GM23338 (cell line): Measurements from ENCODE around the gene ANKRD44. TPM values are rescaled to one million over a fixed set of nuclear protein-coding genes. Genes with fewer than 3 reads are reported as not detected.

Experiments
- ATAC-seq: fragments of 200-7000 bp; cut with Tn5 transposase; 3 replicates; pipeline ENCODE4 v1.9.1; 2020
- DNase-seq: peaks from one replicate; pipeline ENCODE4 v3.0.0-alpha.2; 2015; ENCODE audit warnings: low spot score
- H2AFZ ChIP-seq: fragments of 200-600 bp; sonication (generic); 2 replicates; pipeline ENCODE4 v1.8.0; 2016; ENCODE audit warnings: antibody characterized with exemption, mild to moderate bottlenecking, moderate library complexity
- H3F3A ChIP-seq: fragments of 200-600 bp; sonication (generic); replicated peaks from 2 replicates; pipeline ENCODE4 v1.8.0; 2017; ENCODE audit warnings: antibody characterized with exemption, mixed run types, low read depth
- H3K27ac ChIP-seq: fragments of 200-600 bp; sonication (generic); 2 replicates; pipeline ENCODE4 v1.6.1; 2016; ENCODE audit warnings: low read depth
- H3K27me3 ChIP-seq: fragments of 200-600 bp; sonication (generic); 2 replicates; pipeline ENCODE4 v1.8.0; 2016; ENCODE audit warnings: mild to moderate bottlenecking, mixed run types, moderate library complexity; ENCODE audit not compliant: insufficient read depth
- H3K36me3 ChIP-seq: fragments of 200-600 bp; sonication (generic); 2 replicates; pipeline ENCODE4 v1.8.0; 2016; ENCODE audit warnings: mild to moderate bottlenecking; ENCODE audit not compliant: insufficient read depth
- H3K4me1 ChIP-seq: fragments of 200-600 bp; sonication (generic); 2 replicates; pipeline ENCODE4 v1.8.0; 2016; ENCODE audit warnings: mild to moderate bottlenecking, moderate library complexity; ENCODE audit not compliant: insufficient read depth
- H3K4me2 ChIP-seq: fragments of 200-600 bp; sonication (generic); 2 replicates; pipeline ENCODE4 v1.7.1; 2017; ENCODE audit warnings: mixed run types
- H3K4me3 ChIP-seq: fragments of 200-600 bp; sonication (generic); 2 replicates; pipeline ENCODE4 v1.6.1; 2016; ENCODE audit warnings: mixed run types
- H3K79me2 ChIP-seq: fragments of 200-600 bp; sonication (generic); replicated peaks from 2 replicates; pipeline ENCODE4 v1.8.0; 2017; ENCODE audit warnings: mild to moderate bottlenecking; ENCODE audit not compliant: insufficient read depth
- H3K9me2 ChIP-seq: fragments of 200-600 bp; sonication (generic); 2 replicates; pipeline ENCODE4 v1.8.0; 2017; ENCODE audit not compliant: insufficient read depth
- H4K20me1 ChIP-seq: fragments of 200-600 bp; sonication (generic); replicated peaks from 2 replicates; pipeline ENCODE4 v1.8.0; 2017; ENCODE audit warnings: mild to moderate bottlenecking; ENCODE audit not compliant: insufficient read depth
- H3K27ac Mint-ChIP-seq: 2 replicates; pipeline ENCODE4 v1.8.0; 2020; ENCODE audit warnings: inconsistent platforms, mild to moderate bottlenecking, moderate library complexity, mixed read lengths
- H3K27me3 Mint-ChIP-seq: 3 replicates; pipeline ENCODE4 v1.8.0; 2022; ENCODE audit warnings: low read depth, mild to moderate bottlenecking, moderate library complexity, mixed read lengths, inconsistent platforms; ENCODE audit not compliant: insufficient read depth, poor library complexity
- H3K36me3 Mint-ChIP-seq: 3 replicates; pipeline ENCODE4 v1.8.0; 2021; ENCODE audit warnings: low read depth, mild to moderate bottlenecking, inconsistent platforms, moderate library complexity, mixed read lengths
- H3K4me1 Mint-ChIP-seq: 3 replicates; pipeline ENCODE4 v1.8.0; 2020; ENCODE audit warnings: mild to moderate bottlenecking, inconsistent platforms, mixed read lengths
- H3K4me3 Mint-ChIP-seq: 3 replicates; pipeline ENCODE4 v1.8.0; 2021; ENCODE audit warnings: moderate library complexity, mild to moderate bottlenecking, inconsistent platforms, mixed read lengths
- H3K9me3 Mint-ChIP-seq: 3 replicates; pipeline ENCODE4 v1.8.0; 2020; ENCODE audit warnings: moderate library complexity, mild to moderate bottlenecking, inconsistent platforms, mixed read lengths
- NANOG ChIP-seq: IDR thresholded peaks from 2 replicates; pipeline ENCODE4 v1.6.1; 2016; ENCODE audit warnings: antibody characterized with exemption, borderline replicate concordance
- STAT1 ChIP-seq: IDR thresholded peaks from one replicate; pipeline ENCODE4 v1.6.1; 2016; ENCODE audit warnings: antibody characterized with exemption; ENCODE audit not compliant: unreplicated experiment
- polyA plus RNA-seq: library from polyadenylated mRNA; unstranded; fragments of >200 nt; fragmentation: Nextera tagmentation; extraction: Ambion mirVana; gene quantifications from 2 replicates; pipeline ENCODE4 v1.2.1, GENCODE V29; 2016
- total RNA-seq: library from RNA; depleted of rRNA; stranded (reverse); fragments of >200 nt; shearing (Covaris generic); gene quantifications from 2 replicates; pipeline ENCODE4 v1.2.3, GENCODE V29; 2014
- TF ChIP-seq, protein P1 (sequence below), 2 experiments: fragments of 200-600 bp in 1 of 2; sonication (generic) in 1 of 2; conservative IDR thresholded peaks; 2 replicates each; pipeline versions ENCODE4 v1.5.1 to v1.6.1; 2016 to 2017; ENCODE audit warnings: antibody characterized with exemption in 2 of 2, low read depth in 2 of 2, mild to moderate bottlenecking in 2 of 2, moderate library complexity in 1 of 2
- TF ChIP-seq, protein P2 (sequence below): IDR thresholded peaks from one replicate; pipeline ENCODE4 v1.6.1; 2018; ENCODE audit warnings: antibody characterized with exemption; ENCODE audit not compliant: unreplicated experiment
- TF ChIP-seq, protein P3 (sequence below): IDR thresholded peaks from 2 replicates; pipeline ENCODE4 v1.6.1; 2016; ENCODE audit warnings: antibody characterized with exemption

ANKRD44 gene
- total and polyA plus RNA-seq, 2 experiments from 2014 or later = 0.44 to 0.56 TPM

DNA sequence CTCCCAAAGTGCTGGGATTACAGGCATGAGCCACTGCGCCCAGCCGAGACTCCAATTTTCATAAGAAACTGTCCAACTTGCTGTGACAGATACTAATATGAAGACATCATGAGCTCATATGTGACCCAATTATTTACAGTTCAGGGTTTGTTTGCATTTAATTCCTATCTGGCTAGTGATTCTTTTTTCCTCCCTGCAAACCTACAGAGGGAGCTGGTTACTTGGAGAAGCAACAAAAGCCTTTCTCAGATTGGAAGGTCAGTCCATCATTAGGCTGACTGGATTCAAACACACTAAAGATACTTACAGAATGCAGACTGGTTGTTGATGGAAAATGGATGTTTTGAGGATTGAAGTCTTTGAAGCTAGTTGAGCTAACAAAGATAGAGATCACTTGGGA lies 176.4 kb downstream of the ANKRD44 start:
- H3K27ac Mint-ChIP-seq = no peak overlapping the region
- Histone ChIP-seq H3K36me3 (no peaks in the 10 kb centered on the region), H3K27ac (no peak overlapping the region), H3K4me3 (no peak overlapping the region), H3K79me2 (no peaks in the 10 kb centered on the region), H4K20me1 (no peaks in the 10 kb centered on the region; the same call in 1 of the 2 replicates), H3K4me1 (no peaks in the 10 kb centered on the region), H3K9me2 (no peaks in the 10 kb centered on the region), H3K4me2 (no peak overlapping the region), H2AFZ (no peak overlapping the region), H3F3A (no peaks in the 10 kb centered on the region), H3K27me3 (no peaks in the 10 kb centered on the region)
- TF ChIP-seq, protein P1, sequence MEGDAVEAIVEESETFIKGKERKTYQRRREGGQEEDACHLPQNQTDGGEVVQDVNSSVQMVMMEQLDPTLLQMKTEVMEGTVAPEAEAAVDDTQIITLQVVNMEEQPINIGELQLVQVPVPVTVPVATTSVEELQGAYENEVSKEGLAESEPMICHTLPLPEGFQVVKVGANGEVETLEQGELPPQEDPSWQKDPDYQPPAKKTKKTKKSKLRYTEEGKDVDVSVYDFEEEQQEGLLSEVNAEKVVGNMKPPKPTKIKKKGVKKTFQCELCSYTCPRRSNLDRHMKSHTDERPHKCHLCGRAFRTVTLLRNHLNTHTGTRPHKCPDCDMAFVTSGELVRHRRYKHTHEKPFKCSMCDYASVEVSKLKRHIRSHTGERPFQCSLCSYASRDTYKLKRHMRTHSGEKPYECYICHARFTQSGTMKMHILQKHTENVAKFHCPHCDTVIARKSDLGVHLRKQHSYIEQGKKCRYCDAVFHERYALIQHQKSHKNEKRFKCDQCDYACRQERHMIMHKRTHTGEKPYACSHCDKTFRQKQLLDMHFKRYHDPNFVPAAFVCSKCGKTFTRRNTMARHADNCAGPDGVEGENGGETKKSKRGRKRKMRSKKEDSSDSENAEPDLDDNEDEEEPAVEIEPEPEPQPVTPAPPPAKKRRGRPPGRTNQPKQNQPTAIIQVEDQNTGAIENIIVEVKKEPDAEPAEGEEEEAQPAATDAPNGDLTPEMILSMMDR (conservative IDR thresholded peaks at IDR 0.05; ENCODE audit: low read depth in 2 of 2) = peak in 1 of 2 experiments; percentile 24; a peak in 2 of 4 replicates
- TF ChIP-seq, protein P2, sequence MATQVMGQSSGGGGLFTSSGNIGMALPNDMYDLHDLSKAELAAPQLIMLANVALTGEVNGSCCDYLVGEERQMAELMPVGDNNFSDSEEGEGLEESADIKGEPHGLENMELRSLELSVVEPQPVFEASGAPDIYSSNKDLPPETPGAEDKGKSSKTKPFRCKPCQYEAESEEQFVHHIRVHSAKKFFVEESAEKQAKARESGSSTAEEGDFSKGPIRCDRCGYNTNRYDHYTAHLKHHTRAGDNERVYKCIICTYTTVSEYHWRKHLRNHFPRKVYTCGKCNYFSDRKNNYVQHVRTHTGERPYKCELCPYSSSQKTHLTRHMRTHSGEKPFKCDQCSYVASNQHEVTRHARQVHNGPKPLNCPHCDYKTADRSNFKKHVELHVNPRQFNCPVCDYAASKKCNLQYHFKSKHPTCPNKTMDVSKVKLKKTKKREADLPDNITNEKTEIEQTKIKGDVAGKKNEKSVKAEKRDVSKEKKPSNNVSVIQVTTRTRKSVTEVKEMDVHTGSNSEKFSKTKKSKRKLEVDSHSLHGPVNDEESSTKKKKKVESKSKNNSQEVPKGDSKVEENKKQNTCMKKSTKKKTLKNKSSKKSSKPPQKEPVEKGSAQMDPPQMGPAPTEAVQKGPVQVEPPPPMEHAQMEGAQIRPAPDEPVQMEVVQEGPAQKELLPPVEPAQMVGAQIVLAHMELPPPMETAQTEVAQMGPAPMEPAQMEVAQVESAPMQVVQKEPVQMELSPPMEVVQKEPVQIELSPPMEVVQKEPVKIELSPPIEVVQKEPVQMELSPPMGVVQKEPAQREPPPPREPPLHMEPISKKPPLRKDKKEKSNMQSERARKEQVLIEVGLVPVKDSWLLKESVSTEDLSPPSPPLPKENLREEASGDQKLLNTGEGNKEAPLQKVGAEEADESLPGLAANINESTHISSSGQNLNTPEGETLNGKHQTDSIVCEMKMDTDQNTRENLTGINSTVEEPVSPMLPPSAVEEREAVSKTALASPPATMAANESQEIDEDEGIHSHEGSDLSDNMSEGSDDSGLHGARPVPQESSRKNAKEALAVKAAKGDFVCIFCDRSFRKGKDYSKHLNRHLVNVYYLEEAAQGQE = no peak
- no peaks in the 10 kb centered on the region for H3K9me3 Mint-ChIP-seq
- H3K4me1 Mint-ChIP-seq = peaks cover 6% of the 10 kb centered on the region
- peaks cover 3% of the 10 kb centered on the region for H3K27me3 Mint-ChIP-seq
- no peak for ATAC-seq
- DNase-seq = no peak
- H3K36me3 Mint-ChIP-seq = no peaks in the 10 kb centered on the region
- no peak overlapping the region for H3K4me3 Mint-ChIP-seq

DNA sequence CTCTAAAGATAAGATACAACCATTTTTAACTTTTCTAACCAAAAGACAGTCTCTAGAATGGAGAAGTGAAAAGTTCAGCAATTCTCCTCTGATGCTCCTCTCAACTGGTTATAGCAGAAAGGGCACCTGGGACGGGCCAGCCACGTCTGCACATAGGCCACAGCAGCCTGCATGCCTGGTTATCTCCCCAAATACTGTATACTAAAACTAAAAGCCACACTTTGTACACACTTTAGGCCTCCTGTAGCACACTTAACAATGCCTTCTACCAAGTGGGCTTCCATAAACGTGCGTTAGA lies 179.1 kb downstream of the ANKRD44 start:
- Histone ChIP-seq H2AFZ (no peak overlapping the region), H3F3A (no peaks in the 10 kb centered on the region), H4K20me1 (no peaks in the 10 kb centered on the region; the same call in 1 of the 2 replicates), H3K79me2 (no peaks in the 10 kb centered on the region), H3K4me3 (no peak overlapping the region), H3K36me3 (no peaks in the 10 kb centered on the region), H3K4me2 (no peak overlapping the region), H3K27me3 (no peaks in the 10 kb centered on the region), H3K27ac (no peak overlapping the region), H3K9me2 (no peaks in the 10 kb centered on the region), H3K4me1 (no peaks in the 10 kb centered on the region)
- H3K27ac Mint-ChIP-seq = no peak overlapping the region
- no peaks in the 10 kb centered on the region for H3K36me3 Mint-ChIP-seq
- ATAC-seq (no peak), DNase-seq (no peak)
- H3K4me3 Mint-ChIP-seq = no peak overlapping the region
- H3K9me3 Mint-ChIP-seq = no peaks in the 10 kb centered on the region
- peaks cover 6% of the 10 kb centered on the region for H3K4me1 Mint-ChIP-seq
- peaks cover 3% of the 10 kb centered on the region for H3K27me3 Mint-ChIP-seq
- TF ChIP-seq, protein P2 = no peak
- TF ChIP-seq STAT1 (no peak), NANOG (no peak)
- TF ChIP-seq, protein P3, sequence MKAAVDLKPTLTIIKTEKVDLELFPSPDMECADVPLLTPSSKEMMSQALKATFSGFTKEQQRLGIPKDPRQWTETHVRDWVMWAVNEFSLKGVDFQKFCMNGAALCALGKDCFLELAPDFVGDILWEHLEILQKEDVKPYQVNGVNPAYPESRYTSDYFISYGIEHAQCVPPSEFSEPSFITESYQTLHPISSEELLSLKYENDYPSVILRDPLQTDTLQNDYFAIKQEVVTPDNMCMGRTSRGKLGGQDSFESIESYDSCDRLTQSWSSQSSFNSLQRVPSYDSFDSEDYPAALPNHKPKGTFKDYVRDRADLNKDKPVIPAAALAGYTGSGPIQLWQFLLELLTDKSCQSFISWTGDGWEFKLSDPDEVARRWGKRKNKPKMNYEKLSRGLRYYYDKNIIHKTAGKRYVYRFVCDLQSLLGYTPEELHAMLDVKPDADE = no peak
